Activated naive CD4-positive, alpha-beta T cell treated with anti-CD3 and anti-CD28 coated beads, Interleukin-2, amount 50 U/mL, for 24 hours (primary cell): Measurements from ENCODE around the gene ZNF12.
"Not testable (repeated sequence)": the region's sequence is repeated elsewhere in the genome, so short reads cannot be mapped to it uniquely, and the experiment has no call there.

ENCODE experiments used
- H3K27ac Mint-ChIP-seq: one replicate; pipeline ENCODE4 v1.8.0; 2021; ENCODE audit warnings: mild to moderate bottlenecking, mixed read lengths
- H3K27me3 Mint-ChIP-seq: one replicate; pipeline ENCODE4 v1.8.0; 2021; ENCODE audit warnings: mixed read lengths
- H3K36me3 Mint-ChIP-seq: one replicate; pipeline ENCODE4 v1.8.0; 2021; ENCODE audit warnings: mixed read lengths
- H3K4me1 Mint-ChIP-seq: one replicate; pipeline ENCODE4 v1.8.0; 2021; ENCODE audit warnings: mixed read lengths
- H3K4me3 Mint-ChIP-seq: one replicate; pipeline ENCODE4 v1.8.0; 2021; ENCODE audit warnings: mild to moderate bottlenecking, mixed read lengths
- H3K9me3 Mint-ChIP-seq: one replicate; pipeline ENCODE4 v1.8.0; 2021; ENCODE audit warnings: mixed read lengths

ZNF12 gene

GRCh38 chr7:6709808-6710207 lies 3.1 kb upstream of the ZNF12 start:
- Mint-ChIP-seq H3K9me3 (no peaks in the 10 kb centered on the region), H3K4me3 (no peak overlapping the region), H3K27ac (no peak overlapping the region), H3K27me3 (peaks cover 1% of the 10 kb centered on the region), H3K4me1 (peaks cover 17% of the 10 kb centered on the region), H3K36me3 (peaks cover 5% of the 10 kb centered on the region)

- Mint-ChIP-seq H3K9me3 (peaks cover 4% of the 10 kb centered on the region), H3K4me1 (peaks cover 27% of the 10 kb centered on the region), H3K27ac (no peak overlapping the region), H3K36me3 (peaks cover 13% of the 10 kb centered on the region), H3K4me3 (peak overlapping the region; percentile 87), H3K27me3 (peaks cover 1% of the 10 kb centered on the region)
These were observed 1.6 kb upstream of the ZNF12 start for GRCh38 chr7:6708304-6708703.

GRCh38 chr7:6705959-6706665 lies 635 bp downstream of the ZNF12 start:
- peaks cover 16% of the 10 kb centered on the region for H3K9me3 Mint-ChIP-seq
- H3K4me3 Mint-ChIP-seq, result peak overlapping the region; percentile 93
- peaks cover 31% of the 10 kb centered on the region for H3K36me3 Mint-ChIP-seq
- peak overlapping the region; percentile 48 for H3K27ac Mint-ChIP-seq
- peaks cover 45% of the 10 kb centered on the region for H3K4me1 Mint-ChIP-seq
- H3K27me3 Mint-ChIP-seq, result no peaks in the 10 kb centered on the region

GRCh38 chr7:6701860-6702259 lies 4.9 kb downstream of the ZNF12 start:
- H3K4me1 Mint-ChIP-seq, result peaks cover 47% of the 10 kb centered on the region
- peak overlapping the region; percentile 45 for H3K4me3 Mint-ChIP-seq
- peaks cover 26% of the 10 kb centered on the region for H3K9me3 Mint-ChIP-seq
- no peaks in the 10 kb centered on the region for H3K27me3 Mint-ChIP-seq
- H3K36me3 Mint-ChIP-seq, result peaks cover 55% of the 10 kb centered on the region
- no peak overlapping the region for H3K27ac Mint-ChIP-seq

GRCh38 chr7:6700793-6701192 lies 6.0 kb downstream of the ZNF12 start:
- peak overlapping the region; percentile 31 for H3K4me3 Mint-ChIP-seq

GRCh38 chr7:6691609-6692106 lies 15.1 kb downstream of the ZNF12 start:
- no peak overlapping the region for H3K4me3 Mint-ChIP-seq
- no peak overlapping the region for H3K27ac Mint-ChIP-seq
- peaks cover 10% of the 10 kb centered on the region for H3K9me3 Mint-ChIP-seq
- peaks cover 72% of the 10 kb centered on the region for H3K36me3 Mint-ChIP-seq
- H3K27me3 Mint-ChIP-seq, result no peaks in the 10 kb centered on the region
- H3K4me1 Mint-ChIP-seq, result no peaks in the 10 kb centered on the region

More at GRCh38 chr7:6700793-6701192, 6.0 kb downstream of the ZNF12 start:
- H3K36me3 Mint-ChIP-seq, result peaks cover 55% of the 10 kb centered on the region
- peaks cover 47% of the 10 kb centered on the region for H3K4me1 Mint-ChIP-seq
- H3K27me3 Mint-ChIP-seq, result no peaks in the 10 kb centered on the region
- H3K27ac Mint-ChIP-seq, result no peak overlapping the region
- H3K9me3 Mint-ChIP-seq, result peaks cover 26% of the 10 kb centered on the region

- no peak overlapping the region for H3K27ac Mint-ChIP-seq
- no peaks in the 10 kb centered on the region for H3K27me3 Mint-ChIP-seq
- H3K36me3 Mint-ChIP-seq, result peaks cover 76% of the 10 kb centered on the region
- H3K4me3 Mint-ChIP-seq, result no peak overlapping the region
- H3K9me3 Mint-ChIP-seq, result peaks cover 10% of the 10 kb centered on the region
- H3K4me1 Mint-ChIP-seq, result no peaks in the 10 kb centered on the region
These were observed 15.6 kb downstream of the ZNF12 start for GRCh38 chr7:6691103-6691502.

GRCh38 chr7:6680146-6680545 lies 26.6 kb downstream of the ZNF12 start:
- peaks cover 16% of the 10 kb centered on the region for H3K9me3 Mint-ChIP-seq
- H3K36me3 Mint-ChIP-seq, result peaks cover 19% of the 10 kb centered on the region
- H3K4me1 Mint-ChIP-seq, result no peaks in the 10 kb centered on the region
- no peak overlapping the region for H3K4me3 Mint-ChIP-seq
- H3K27me3 Mint-ChIP-seq, result no peaks in the 10 kb centered on the region
- no peak overlapping the region for H3K27ac Mint-ChIP-seq

- Mint-ChIP-seq H3K27me3 (no peaks in the 10 kb centered on the region), H3K4me3 (no peak overlapping the region), H3K9me3 (peaks cover 27% of the 10 kb centered on the region), H3K27ac (no peak overlapping the region), H3K36me3 (peaks cover 35% of the 10 kb centered on the region), H3K4me1 (no peaks in the 10 kb centered on the region)
These were observed 30.8 kb downstream of the ZNF12 start for GRCh38 chr7:6675807-6676405.

GRCh38 chr7:6670851-6671250 lies 35.9 kb downstream of the ZNF12 start:
- H3K4me1 Mint-ChIP-seq, H3K27me3 Mint-ChIP-seq, H3K27ac Mint-ChIP-seq, H3K4me3 Mint-ChIP-seq: not testable (repeated sequence)
- peaks cover 34% of the 10 kb centered on the region for H3K36me3 Mint-ChIP-seq
- peaks cover 17% of the 10 kb centered on the region for H3K9me3 Mint-ChIP-seq

GRCh38 chr7:6658618-6659345 lies 48.0 kb downstream of the ZNF12 start:
- Mint-ChIP-seq H3K27me3 (no peaks in the 10 kb centered on the region), H3K9me3 (no peaks in the 10 kb centered on the region), H3K27ac (no peak overlapping the region), H3K4me3 (no peak overlapping the region), H3K4me1 (peaks cover 12% of the 10 kb centered on the region), H3K36me3 (peaks cover 9% of the 10 kb centered on the region)

- no peaks in the 10 kb centered on the region for H3K9me3 Mint-ChIP-seq
- H3K4me1 Mint-ChIP-seq, result peaks cover 12% of the 10 kb centered on the region
- no peak overlapping the region for H3K27ac Mint-ChIP-seq
- H3K4me3 Mint-ChIP-seq, result no peak overlapping the region
- peaks cover 9% of the 10 kb centered on the region for H3K36me3 Mint-ChIP-seq
- H3K27me3 Mint-ChIP-seq, result no peaks in the 10 kb centered on the region
These were observed 50.3 kb downstream of the ZNF12 start for GRCh38 chr7:6656413-6656812.

- Mint-ChIP-seq H3K9me3 (no peaks in the 10 kb centered on the region), H3K27me3 (no peaks in the 10 kb centered on the region), H3K27ac (no peak overlapping the region), H3K36me3 (peaks cover 12% of the 10 kb centered on the region), H3K4me3 (no peak overlapping the region), H3K4me1 (peaks cover 12% of the 10 kb centered on the region)
These were observed 50.9 kb downstream of the ZNF12 start for GRCh38 chr7:6655636-6656385.

GRCh38 chr7:6654842-6655610 lies 51.7 kb downstream of the ZNF12 start:
- Mint-ChIP-seq H3K27ac (no peak overlapping the region), H3K4me3 (no peak overlapping the region), H3K27me3 (no peaks in the 10 kb centered on the region), H3K36me3 (peaks cover 20% of the 10 kb centered on the region), H3K4me1 (peaks cover 12% of the 10 kb centered on the region), H3K9me3 (no peaks in the 10 kb centered on the region)
